BE2C (cell line): ENCODE measurements around the gene NFKBIZ.

Experiments
- DNase-seq: peaks from one replicate; pipeline ENCODE4 v3.0.0-alpha.2; 2020
- H3K27me3 ChIP-seq: fragments of 250-450 bp; sonication (Bioruptor Pico); 2 replicates; pipeline ENCODE4 v1.5.1; 2020; ENCODE audit warnings: mild to moderate bottlenecking
- H3K36me3 ChIP-seq: fragments of 250-450 bp; sonication (Bioruptor Pico); 2 replicates; pipeline ENCODE4 v1.5.1; 2020; ENCODE audit warnings: mild to moderate bottlenecking
- H3K4me1 ChIP-seq: fragments of 250-450 bp; sonication (Bioruptor Pico); 2 replicates; pipeline ENCODE4 v1.5.1; 2020
- H3K4me3 ChIP-seq: 2 replicates; pipeline ENCODE4 v1.5.1; 2011; ENCODE audit warnings: low read depth, low read length
- H3K9me3 ChIP-seq: fragments of 250-450 bp; sonication (Bioruptor Pico); 2 replicates; pipeline ENCODE4 v1.5.1; 2020
- CTCF ChIP-seq: IDR thresholded peaks from 2 replicates; pipeline ENCODE4 v1.5.1; 2012; ENCODE audit warnings: mild to moderate bottlenecking, low read depth, low read length

The NFKBIZ gene

GRCh38 chr3:101806491-101806890, 42.8 kb upstream of the NFKBIZ start:
- Histone ChIP-seq H3K4me3 (no peak overlapping the region), H3K9me3 (no peaks in the 10 kb centered on the region), H3K4me1 (peaks cover 4% of the 10 kb centered on the region; the same call in 1 of the 2 replicates), H3K36me3 (peaks cover 26% of the 10 kb centered on the region), H3K27me3 (no peaks in the 10 kb centered on the region)
- no peak for DNase-seq
- TF ChIP-seq CTCF, result no peak

GRCh38 chr3:101807888-101808287, 41.4 kb upstream of the NFKBIZ start:
- DNase-seq, result no peak
- H3K9me3 ChIP-seq, result no peaks in the 10 kb centered on the region
- peaks cover 4% of the 10 kb centered on the region; the same call in 1 of the 2 replicates for H3K4me1 ChIP-seq
- H3K4me3 ChIP-seq, result no peak overlapping the region
- no peak for TF ChIP-seq CTCF
- H3K27me3 ChIP-seq, result no peaks in the 10 kb centered on the region
- H3K36me3 ChIP-seq, result peaks cover 17% of the 10 kb centered on the region

GRCh38 chr3:101809178-101810021, 39.9 kb upstream of the NFKBIZ start:
- peak; percentile 75 for TF ChIP-seq CTCF
- Histone ChIP-seq H3K27me3 (no peaks in the 10 kb centered on the region), H3K4me1 (peaks cover 8% of the 10 kb centered on the region; the same call in 1 of the 2 replicates), H3K36me3 (peaks cover 4% of the 10 kb centered on the region), H3K4me3 (no peak overlapping the region), H3K9me3 (no peaks in the 10 kb centered on the region)
- peak; percentile 28 for DNase-seq

- Histone ChIP-seq H3K9me3 (no peaks in the 10 kb centered on the region), H3K4me3 (no peak overlapping the region), H3K36me3 (no peaks in the 10 kb centered on the region; the same call in none of the 2 replicates), H3K27me3 (no peaks in the 10 kb centered on the region), H3K4me1 (peaks cover 8% of the 10 kb centered on the region; the same call in 1 of the 2 replicates)
- no peak for TF ChIP-seq CTCF
- DNase-seq, result no peak
These were observed 39.3 kb upstream of the NFKBIZ start for GRCh38 chr3:101810022-101810418.

GRCh38 chr3:101811875-101812274, 37.4 kb upstream of the NFKBIZ start:
- DNase-seq, result no peak
- peaks cover 2% of the 10 kb centered on the region; the same call in 1 of the 2 replicates for H3K36me3 ChIP-seq
- no peak for TF ChIP-seq CTCF
- H3K4me3 ChIP-seq, result no peak overlapping the region
- no peaks in the 10 kb centered on the region for H3K9me3 ChIP-seq
- H3K27me3 ChIP-seq, result no peaks in the 10 kb centered on the region
- peaks cover 8% of the 10 kb centered on the region; the same call in 1 of the 2 replicates for H3K4me1 ChIP-seq

- Histone ChIP-seq H3K4me3 (no peak overlapping the region), H3K27me3 (no peaks in the 10 kb centered on the region), H3K9me3 (no peaks in the 10 kb centered on the region), H3K4me1 (peaks cover 8% of the 10 kb centered on the region; the same call in 1 of the 2 replicates), H3K36me3 (peaks cover 9% of the 10 kb centered on the region; the same call in 1 of the 2 replicates)
- DNase-seq, result no peak
- TF ChIP-seq CTCF, result no peak
These were observed 36.4 kb upstream of the NFKBIZ start for GRCh38 chr3:101812895-101813294.
